Activated CD8-positive, alpha-beta memory T cell treated with anti-CD3 and anti-CD28 coated beads for 4 hours (primary cell): ENCODE data around the gene CCDC201.

ENCODE experiments used
- DNase-seq, 2 donors: peaks; one replicate each; pipeline ENCODE4 v3.0.0-alpha.2; 2020; ENCODE audit warnings: low read depth in 2 of 2

Gene CCDC201

GRCh38 chr7:45893374-45893995 lies 20.6 kb upstream of the CCDC201 start:
- no peak for DNase-seq

- DNase-seq = no peak
These were observed 19.6 kb upstream of the CCDC201 start for GRCh38 chr7:45892407-45893035.

GRCh38 chr7:45891462-45892402 lies 18.9 kb upstream of the CCDC201 start:
- no peak for DNase-seq

- no peak for DNase-seq
These were observed 18.1 kb upstream of the CCDC201 start for GRCh38 chr7:45890902-45891461.

GRCh38 chr7:45890125-45890901 lies 17.4 kb upstream of the CCDC201 start:
- DNase-seq = no peak

- no peak for DNase-seq
These were observed 16.6 kb upstream of the CCDC201 start for GRCh38 chr7:45889367-45890067.

- DNase-seq = no peak
These were observed 16.1 kb upstream of the CCDC201 start for GRCh38 chr7:45888993-45889366.

- DNase-seq = no peak
These were observed 15.5 kb upstream of the CCDC201 start, which contains the start of gene IGFBP1 for GRCh38 chr7:45888185-45888992. Gene IGFBP1, plus strand, starts transcription at chr7:45888488. Its CDS starts 165 bp downstream, at chr7:45888653.

GRCh38 chr7:45886931-45887667 lies 14.2 kb upstream of the CCDC201 start:
- no peak for DNase-seq

GRCh38 chr7:45885264-45885882 lies 12.5 kb upstream of the CCDC201 start:
- DNase-seq = no peak

GRCh38 chr7:45884136-45884535 lies 11.3 kb upstream of the CCDC201 start:
- no peak for DNase-seq

- DNase-seq = no peak
These were observed 9.6 kb upstream of the CCDC201 start for GRCh38 chr7:45882465-45882810.

GRCh38 chr7:45881759-45882464 lies 9.0 kb upstream of the CCDC201 start:
- no peak for DNase-seq

- no peak for DNase-seq
These were observed 8.4 kb upstream of the CCDC201 start for GRCh38 chr7:45881280-45881758.

- no peak for DNase-seq
These were observed 7.6 kb upstream of the CCDC201 start for GRCh38 chr7:45880433-45880860.

GRCh38 chr7:45878457-45879144 lies 5.7 kb upstream of the CCDC201 start:
- DNase-seq = no peak

- no peak for DNase-seq
These were observed 3.6 kb upstream of the CCDC201 start for GRCh38 chr7:45876519-45876918.
